Measurements from ENCODE around the gene UGT1A8. TPM values are rescaled to one million over a fixed set of nuclear protein-coding genes. Genes with fewer than 3 reads are reported as not detected.

Gene UGT1A8
- total RNA-seq, 1 experiment from 2014 or later = not detected

- no peak overlapping the region for H3K27ac ChIP-seq (ENCODE audit: low read depth, low read length)
- H3K27me3 ChIP-seq (ENCODE audit: insufficient read depth, low read length) = no peaks in the 10 kb centered on the region
- CTCF ChIA-PET = no interaction called here
- H3K9me2 ChIP-seq (ENCODE audit: insufficient read depth) = no peaks in the 10 kb centered on the region
- no peaks in the 10 kb centered on the region for H3K4me1 ChIP-seq (ENCODE audit: control insufficient read depth in 1 of 2, insufficient read depth in 2 of 2, low read length in 2 of 2)
- H3K9ac ChIP-seq (ENCODE audit: low read length) = no peak overlapping the region
- no peak for TF ChIP-seq SIN3A (IDR thresholded peaks at IDR 0.05; ENCODE audit: low read depth)
- TF ChIP-seq FOSL1 (IDR thresholded peaks at IDR 0.05; ENCODE audit: low read depth) = no peak
- no peak for TF ChIP-seq EZH2phosphoT487 (IDR thresholded peaks at IDR 0.05; ENCODE audit: borderline replicate concordance)
- TF ChIP-seq POLR2AphosphoS5 (IDR thresholded peaks at IDR 0.05; ENCODE audit: low read depth, low read length) = no peak
- no peak for TF ChIP-seq JUND (IDR thresholded peaks at IDR 0.05)
- no peak for TF ChIP-seq RAD21 (IDR thresholded peaks at IDR 0.05; ENCODE audit: low read depth)
- TF ChIP-seq, protein P1, sequence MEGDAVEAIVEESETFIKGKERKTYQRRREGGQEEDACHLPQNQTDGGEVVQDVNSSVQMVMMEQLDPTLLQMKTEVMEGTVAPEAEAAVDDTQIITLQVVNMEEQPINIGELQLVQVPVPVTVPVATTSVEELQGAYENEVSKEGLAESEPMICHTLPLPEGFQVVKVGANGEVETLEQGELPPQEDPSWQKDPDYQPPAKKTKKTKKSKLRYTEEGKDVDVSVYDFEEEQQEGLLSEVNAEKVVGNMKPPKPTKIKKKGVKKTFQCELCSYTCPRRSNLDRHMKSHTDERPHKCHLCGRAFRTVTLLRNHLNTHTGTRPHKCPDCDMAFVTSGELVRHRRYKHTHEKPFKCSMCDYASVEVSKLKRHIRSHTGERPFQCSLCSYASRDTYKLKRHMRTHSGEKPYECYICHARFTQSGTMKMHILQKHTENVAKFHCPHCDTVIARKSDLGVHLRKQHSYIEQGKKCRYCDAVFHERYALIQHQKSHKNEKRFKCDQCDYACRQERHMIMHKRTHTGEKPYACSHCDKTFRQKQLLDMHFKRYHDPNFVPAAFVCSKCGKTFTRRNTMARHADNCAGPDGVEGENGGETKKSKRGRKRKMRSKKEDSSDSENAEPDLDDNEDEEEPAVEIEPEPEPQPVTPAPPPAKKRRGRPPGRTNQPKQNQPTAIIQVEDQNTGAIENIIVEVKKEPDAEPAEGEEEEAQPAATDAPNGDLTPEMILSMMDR (IDR thresholded peaks at IDR 0.05 in 2 of 3, conservative IDR thresholded peaks at IDR 0.05 in 1 of 3; ENCODE audit: borderline replicate concordance in 1 of 3, insufficient read depth in 1 of 3, low read depth in 2 of 3, low read length in 2 of 3) = no peak
- no peak for TF ChIP-seq ZFX (IDR thresholded peaks at IDR 0.05)
- no peak for TF ChIP-seq YY1 (IDR thresholded peaks at IDR 0.05; ENCODE audit: extremely low read depth, insufficient replicate concordance, low read depth, low read length)
- no peak for TF ChIP-seq CBX3 (IDR thresholded peaks at IDR 0.05; ENCODE audit: low read depth)
- no peak for TF ChIP-seq TCF7L2 (IDR thresholded peaks at IDR 0.05; ENCODE audit: borderline replicate concordance, extremely low read depth, insufficient read depth, insufficient read length)
- H3K9me3 ChIP-seq (ENCODE audit: control insufficient read depth in 1 of 2, insufficient read depth in 1 of 2, low read depth in 1 of 2, low read length in 2 of 2) = no peaks in the 10 kb centered on the region
- RAD21 ChIA-PET (ENCODE audit: low non-redundant PET in 1 of 2, low total read pairs in 2 of 2, uncharacterized antibody in 2 of 2, unreplicated experiment in 2 of 2) = no interaction called here
- no peaks in the 10 kb centered on the region for H3K36me3 ChIP-seq (ENCODE audit: control insufficient read depth in 1 of 2, insufficient read depth in 2 of 2, low read length in 2 of 2)
- DNase-seq (ENCODE audit: low read depth, low spot score) (no peak), ATAC-seq (no peak)
- no peak overlapping the region for H2AFZ ChIP-seq (ENCODE audit: low read depth, low read length, poor library complexity, severe bottlenecking)
- POLR2A ChIA-PET = no interaction called here
- BruUV-seq (replicated peaks) = no TSS peak
- no peak overlapping the region for H3K4me3 ChIP-seq (replicated peaks in 1 of 2; ENCODE audit: low read depth in 1 of 2, low read length in 2 of 2)
- H4K20me1 ChIP-seq (ENCODE audit: insufficient read depth) = no peaks in the 10 kb centered on the region
- no peak overlapping the region for H3K4me2 ChIP-seq (ENCODE audit: low read length)
- intact Hi-C loops (cut with micrococcal nuclease) = no loop called here
- no peaks in the 10 kb centered on the region for H3K79me2 ChIP-seq (ENCODE audit: insufficient read depth, low read length)
Observed at GRCh38 chr2:233821196-233821595, 203.8 kb downstream of the UGT1A8 start.
